Measurements from ENCODE around the gene CEP97. TPM values are rescaled to one million over a fixed set of nuclear protein-coding genes. Genes with fewer than 3 reads are reported as not detected.

The CEP97 gene
- total RNA-seq, 2 donors from 2014 or later: 4.7 to 20.1 TPM

Other genes with a start within 250 kb of the CEP97 start
- gene SENP7, start 211.4 kb upstream of the CEP97 start, total RNA-seq: 10 to 100 TPM; 23.7 to 55.1 TPM
- 10 to 100 TPM; 11.6 to 20.5 TPM for gene TRMT10C, start 162.7 kb upstream of the CEP97 start, total RNA-seq
- 100 to 1,000 TPM in 1 of 2 donors, 10 to 100 TPM in 1; 78.9 to 131 TPM for gene PCNP, start 150.4 kb upstream of the CEP97 start, total RNA-seq
- gene ZBTB11, start 47.5 kb upstream of the CEP97 start, total RNA-seq: 10 to 100 TPM; 17.7 to 26.6 TPM
- 100 to 1,000 TPM; 633 to 750 TPM for gene RPL24, start 37.9 kb upstream of the CEP97 start, total RNA-seq
- gene NXPE3, start 54.6 kb downstream of the CEP97 start, total RNA-seq: 10 to 100 TPM; 15.7 to 30.7 TPM
- gene NFKBIZ, start 124.9 kb downstream of the CEP97 start, total RNA-seq: 100 to 1,000 TPM; 206 to 225 TPM

All from thoracic aorta (tissue), 2 donors.